A549 treated with AZD9567 at 1 μM for 4 hours (cell line): ENCODE data around the gene SLC12A4. TPM values are rescaled to one million over a fixed set of nuclear protein-coding genes. Genes with fewer than 3 reads are reported as not detected.

Source experiments
- total RNA-seq: library from RNA; stranded (reverse); fragments of 200-300 nt; extraction: Qiagen RNA extraction; gene quantifications from 5 replicates; pipeline ENCODE4 v1.2.3, GENCODE V29; 2022; ENCODE audit not compliant: insufficient read depth

The SLC12A4 gene
- 20.5 to 37.5 TPM (median 34.2 TPM) in 5 replicates for total RNA-seq

DNA sequence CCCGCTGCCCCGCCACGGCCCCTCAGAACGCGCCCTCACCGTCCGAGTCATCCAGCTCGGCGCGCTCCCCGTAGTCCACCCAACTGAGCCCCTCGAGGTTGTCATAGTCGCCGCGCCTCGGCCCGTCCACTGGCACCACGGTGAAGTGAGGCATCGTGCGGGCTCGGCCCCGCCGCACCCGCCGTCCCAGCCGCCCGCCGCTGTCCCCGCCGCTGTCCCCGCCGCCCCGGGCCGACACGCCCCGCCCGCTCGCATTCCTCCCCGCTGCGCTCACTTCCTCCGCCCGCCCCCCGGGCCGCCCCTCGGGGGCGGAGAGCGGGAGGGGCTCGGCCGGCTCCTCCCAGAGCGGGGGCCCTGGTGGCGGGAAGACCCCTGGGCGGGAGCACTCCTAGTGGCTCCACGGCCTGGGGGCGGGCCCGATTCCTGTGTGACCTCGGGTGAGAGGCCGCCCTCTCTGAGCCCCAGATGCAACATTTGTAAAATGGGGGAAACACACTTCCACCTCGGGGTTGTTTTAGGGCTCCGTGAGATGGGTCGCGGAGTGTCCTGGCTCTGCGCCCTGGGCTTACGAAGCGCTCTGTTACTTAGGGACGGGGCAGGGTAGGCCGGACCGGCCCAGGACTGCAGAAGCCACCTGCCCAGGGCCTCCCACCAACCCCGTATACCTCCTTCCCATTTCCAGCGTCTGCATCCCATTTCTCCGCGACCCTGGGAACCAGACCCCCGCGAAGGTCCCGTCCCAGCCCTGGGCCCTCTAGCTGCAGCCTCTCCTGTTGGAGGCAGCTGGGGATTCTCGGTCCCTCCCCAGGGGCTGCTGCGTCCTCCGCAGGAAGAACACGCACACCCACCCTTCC is at the start of gene SLC12A4:
Gene SLC12A4, minus strand, starts transcription at position 238 of the 854 bp plus-strand sequence. Its CDS starts 84 bp downstream, at position 154.

GRCh38 chr16:68015681-68016080 is 47.2 kb upstream of the SLC12A4 start, which contains the start of gene DPEP2NB:
DPEP2NB (minus strand) TSS chr16:68015911; CDS start chr16:68015770, 141 bp downstream.

DNA sequence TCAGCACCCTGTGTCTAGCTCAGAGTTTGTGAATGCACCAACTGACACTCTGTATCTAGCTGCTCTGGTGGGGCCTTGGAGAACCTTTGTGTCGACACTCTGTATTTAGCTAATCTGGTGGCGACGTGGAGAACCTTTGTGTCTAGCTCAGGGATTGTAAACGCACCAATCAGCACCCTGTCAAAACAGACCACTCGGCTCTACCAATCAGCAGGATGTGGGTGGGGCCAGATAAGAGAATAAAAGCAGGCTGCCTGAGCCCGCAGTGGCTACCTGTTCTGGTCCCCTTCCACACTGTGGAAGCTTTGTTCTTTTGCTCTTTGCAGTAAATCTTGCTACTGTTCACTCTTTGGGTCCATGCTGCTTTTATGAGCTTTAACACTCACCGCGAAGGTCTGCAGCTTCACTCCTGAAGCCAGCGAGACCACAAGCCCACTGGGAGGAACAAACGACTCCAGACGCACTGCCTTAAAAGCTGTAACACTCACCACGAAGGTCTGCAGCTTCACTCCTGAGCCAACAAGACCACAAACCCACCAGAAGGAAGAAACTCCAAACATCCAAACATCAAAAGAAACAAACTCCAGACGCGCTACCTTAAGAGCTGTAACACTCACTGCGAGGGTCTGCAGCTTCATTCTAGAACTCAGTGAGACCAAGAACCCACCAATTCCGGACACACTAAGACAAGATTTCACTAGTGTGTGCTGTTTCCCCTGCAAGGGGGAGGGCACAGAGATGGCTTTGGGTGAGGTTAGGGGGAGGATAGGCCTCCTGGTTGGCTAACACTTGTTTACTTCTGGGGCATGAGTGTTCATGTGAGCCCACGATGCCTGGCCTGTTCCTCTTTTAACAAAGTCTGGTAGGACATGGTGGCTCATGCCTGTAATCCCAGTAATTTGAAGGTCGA is 30.6 kb upstream of the SLC12A4 start, which contains the start of gene DPEP2:
Gene DPEP2, minus strand, starts transcription at position 706 of the 910 bp plus-strand sequence. CDS start 6,272 bp downstream, outside the sequence.

DNA sequence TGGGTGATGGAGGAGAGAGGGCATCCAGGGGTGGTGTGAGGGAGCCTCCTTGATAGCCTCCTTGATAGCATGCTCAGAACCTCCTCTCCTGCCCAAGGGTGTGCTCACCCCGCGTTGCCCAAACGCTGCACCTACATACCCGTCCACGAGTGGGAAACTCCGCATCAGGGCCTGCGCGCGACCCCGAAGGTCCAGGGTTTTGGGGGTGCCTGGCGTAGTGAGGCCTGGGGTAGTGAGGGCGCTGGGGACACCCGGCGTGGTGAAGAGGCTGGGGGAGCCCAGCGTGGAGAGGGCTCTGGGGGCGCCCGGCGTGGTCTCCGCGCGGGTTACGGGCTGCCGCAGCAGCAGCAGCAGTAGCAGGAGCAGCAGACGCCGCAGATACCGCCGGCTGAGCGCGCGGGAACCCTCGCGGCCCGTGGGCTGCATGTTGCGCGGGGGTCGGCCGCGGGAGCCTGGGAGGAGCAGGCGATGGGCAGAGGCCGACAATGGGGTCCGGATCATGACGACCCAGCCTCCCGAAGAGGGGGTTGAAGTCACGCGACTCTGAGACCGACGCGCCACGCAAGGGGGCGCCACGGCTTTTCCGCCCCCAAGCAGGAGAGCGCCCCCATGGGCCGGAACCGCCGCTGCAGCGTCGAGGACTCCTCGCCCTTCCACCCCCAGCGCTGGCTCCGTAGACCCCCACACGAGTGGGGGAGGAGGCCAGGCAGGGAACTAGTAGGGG is 11.7 kb upstream of the SLC12A4 start, which contains the start of gene DPEP3:
Gene DPEP3, minus strand, starts transcription at position 545 of the 724 bp plus-strand sequence. Its CDS starts 119 bp downstream, at position 426.

DNA sequence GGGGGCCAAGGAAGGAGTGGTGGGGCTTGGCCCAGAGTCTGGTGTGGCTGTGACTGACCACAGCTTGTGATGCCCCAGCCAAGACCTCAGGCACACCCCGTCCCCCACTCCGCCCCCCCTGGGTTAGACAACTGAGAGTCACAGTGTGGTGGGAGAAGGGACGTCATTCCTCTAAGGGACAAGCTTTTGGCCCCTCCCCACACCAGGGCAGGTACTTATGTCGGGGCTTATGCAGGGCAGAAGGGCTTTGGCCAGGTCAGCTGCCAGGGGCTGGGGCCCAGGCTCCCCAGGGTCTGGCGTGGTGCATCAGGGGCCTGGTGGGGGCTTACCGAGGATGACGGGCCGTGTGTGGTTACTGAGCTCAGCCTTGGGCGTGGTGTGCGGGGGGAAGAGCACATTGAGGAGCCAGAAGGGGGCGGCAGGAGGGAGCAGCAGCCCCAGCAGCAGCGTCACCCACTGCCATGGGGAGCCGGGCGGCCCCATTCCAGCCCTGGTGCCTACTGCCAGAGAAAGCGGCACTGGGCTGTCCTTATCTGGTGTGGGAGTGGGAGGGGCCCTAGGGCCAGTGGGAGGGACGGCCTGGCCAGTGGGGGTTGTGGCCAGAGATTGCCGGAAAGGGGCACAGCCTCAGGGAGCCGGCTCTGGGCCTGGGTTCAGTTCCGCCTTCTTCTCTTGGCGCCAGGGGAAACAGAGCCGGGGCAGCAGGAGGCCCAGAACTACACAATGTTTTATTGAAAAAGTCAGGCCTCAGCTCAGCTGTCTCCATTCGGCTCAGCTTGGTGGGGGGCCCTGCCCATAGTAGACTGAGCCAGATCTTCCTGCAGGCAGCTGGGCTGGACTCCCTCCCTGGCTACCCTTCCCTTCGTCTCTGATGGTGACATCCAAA is 24.6 kb downstream of the SLC12A4 start, which contains the start of gene LCAT:
Gene LCAT, minus strand, starts transcription at position 502 of the 886 bp plus-strand sequence. Its CDS starts 19 bp downstream, at position 483.

DNA sequence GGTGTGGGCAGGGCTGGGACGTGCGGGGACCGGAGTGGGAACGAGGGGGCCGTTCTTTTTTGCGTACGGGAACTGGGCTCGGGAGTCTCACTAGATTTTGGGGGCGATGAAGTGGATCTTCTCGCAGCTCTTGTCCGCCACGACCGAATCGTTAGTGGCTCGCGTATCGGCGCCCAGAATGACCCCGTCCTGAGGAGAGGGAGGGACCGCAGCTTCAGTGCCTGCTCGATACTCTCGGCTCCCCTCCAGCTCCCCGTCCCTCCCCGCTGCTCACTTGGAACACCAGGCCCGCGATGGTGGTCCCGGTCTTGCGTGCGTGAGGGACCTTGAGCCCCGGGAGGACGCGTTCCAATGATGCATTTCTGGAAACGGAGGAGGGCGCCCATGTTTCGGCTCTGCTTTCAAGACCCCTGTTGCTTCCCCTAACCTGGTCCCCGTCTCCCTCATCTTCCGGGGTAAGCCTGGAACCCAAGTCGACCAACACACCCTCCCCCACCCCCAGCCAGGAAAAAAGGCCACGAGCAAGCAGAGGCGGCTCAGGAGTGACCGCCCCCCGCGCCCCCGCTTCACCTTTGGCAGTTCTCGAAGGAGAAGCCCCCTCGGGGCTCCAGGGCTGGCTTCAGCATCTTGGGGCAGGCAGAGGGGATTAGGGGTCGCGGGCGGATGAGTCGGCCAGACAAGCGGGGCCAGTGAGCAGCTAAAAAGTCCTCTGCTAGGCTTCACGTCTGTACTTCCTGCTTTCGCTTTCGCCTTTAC is 32.1 kb downstream of the SLC12A4 start, which contains the start of gene PSMB10:
Gene PSMB10, minus strand, starts transcription at position 727 of the 756 bp plus-strand sequence. Its CDS starts 101 bp downstream, at position 626.

GRCh38 chr16:67931712-67932461 is 36.5 kb downstream of the SLC12A4 start, which contains the start of gene CTRL:
CTRL (minus strand) TSS chr16:67931862; CDS start chr16:67931852, 10 bp downstream.

Other genes with a start within 250 kb of the SLC12A4 start
- gene GFOD2, start 249.3 kb downstream of the SLC12A4 start, total RNA-seq: 8.9 to 18.3 TPM (median 17.8 TPM) in 5 replicates
- gene RANBP10, start 162.1 kb downstream of the SLC12A4 start, total RNA-seq: 9.5 to 10.9 TPM (median 10.2 TPM) in 5 replicates
- gene TSNAXIP1, start 161.7 kb downstream of the SLC12A4 start, total RNA-seq: 0.33 to 0.85 TPM (median 0.43 TPM) in 4 of 5 replicates, not detected in the other
- gene THAP11, start 126.3 kb downstream of the SLC12A4 start, total RNA-seq: 23.4 to 41.0 TPM (median 38.1 TPM) in 5 replicates
- gene NUTF2, start 121.7 kb downstream of the SLC12A4 start, total RNA-seq: 234 to 376 TPM (median 237 TPM) in 5 replicates
- gene CENPT, start 120.9 kb downstream of the SLC12A4 start, total RNA-seq: 27.5 to 32.3 TPM (median 31.8 TPM) in 5 replicates
- gene EDC4, start 95.6 kb downstream of the SLC12A4 start, total RNA-seq: 38.5 to 68.1 TPM (median 65.8 TPM) in 5 replicates
- 0.29 to 0.37 TPM in 2 of 5 replicates, not detected in the others for gene NRN1L, start 83.8 kb downstream of the SLC12A4 start, total RNA-seq
- 11.1 to 20.4 TPM (median 15.9 TPM) in 5 replicates for gene PSKH1, start 75.4 kb downstream of the SLC12A4 start, total RNA-seq
- 1.3 to 3.3 TPM (median 1.8 TPM) in 5 replicates for gene CTRL, start 36.8 kb downstream of the SLC12A4 start, total RNA-seq
- gene PSMB10, start 31.8 kb downstream of the SLC12A4 start, total RNA-seq: 33.9 to 55.6 TPM (median 53.0 TPM) in 5 replicates
- gene LCAT, start 24.5 kb downstream of the SLC12A4 start, total RNA-seq: 3.2 to 14.0 TPM (median 12.7 TPM) in 5 replicates
- gene DPEP3, start 11.9 kb upstream of the SLC12A4 start, total RNA-seq: not detected in 5 replicates
- gene DPEP2, start 30.8 kb upstream of the SLC12A4 start, total RNA-seq: not detected in 5 replicates
- not detected in 5 replicates for gene DPEP2NB, start 47.3 kb upstream of the SLC12A4 start, total RNA-seq
- 17.5 to 22.0 TPM (median 21.0 TPM) in 5 replicates for gene DDX28, start 54.6 kb upstream of the SLC12A4 start, total RNA-seq
- 14.9 to 17.4 TPM (median 15.9 TPM) in 5 replicates for gene DUS2, start 54.6 kb upstream of the SLC12A4 start, total RNA-seq
- 14.4 to 17.5 TPM (median 15.0 TPM) in 5 replicates for gene NFATC3, start 116.7 kb upstream of the SLC12A4 start, total RNA-seq